Esophagus muscularis mucosa (tissue), 3 donors: Measurements from ENCODE around the gene PABPN1.

ENCODE experiments used
- POLR2A ChIP-seq: fragments of 450-650 bp; IDR thresholded peaks from one replicate; pipeline ENCODE4 v1.6.1; 2017; ENCODE audit warnings: antibody characterized with exemption, moderate library complexity, mild to moderate bottlenecking, low read depth
- POLR2AphosphoS5 ChIP-seq, 2 donors: sonication (generic); formaldehyde crosslinking; IDR thresholded peaks; one replicate each; pipeline ENCODE4 v1.6.1; 2017; ENCODE audit warnings: antibody characterized with exemption in 2 of 2
- TF ChIP-seq, protein P1 (sequence below), 3 experiments: fragments of 200-600 bp in 2 of 3; fragments of 450-650 bp in 1 of 3; sonication (generic) in 2 of 3; IDR thresholded peaks; one replicate each; pipeline ENCODE4 v1.5.1; 2017 to 2019; ENCODE audit warnings: antibody characterized with exemption in 3 of 3, mild to moderate bottlenecking in 2 of 3, moderate library complexity in 1 of 3

DNA sequence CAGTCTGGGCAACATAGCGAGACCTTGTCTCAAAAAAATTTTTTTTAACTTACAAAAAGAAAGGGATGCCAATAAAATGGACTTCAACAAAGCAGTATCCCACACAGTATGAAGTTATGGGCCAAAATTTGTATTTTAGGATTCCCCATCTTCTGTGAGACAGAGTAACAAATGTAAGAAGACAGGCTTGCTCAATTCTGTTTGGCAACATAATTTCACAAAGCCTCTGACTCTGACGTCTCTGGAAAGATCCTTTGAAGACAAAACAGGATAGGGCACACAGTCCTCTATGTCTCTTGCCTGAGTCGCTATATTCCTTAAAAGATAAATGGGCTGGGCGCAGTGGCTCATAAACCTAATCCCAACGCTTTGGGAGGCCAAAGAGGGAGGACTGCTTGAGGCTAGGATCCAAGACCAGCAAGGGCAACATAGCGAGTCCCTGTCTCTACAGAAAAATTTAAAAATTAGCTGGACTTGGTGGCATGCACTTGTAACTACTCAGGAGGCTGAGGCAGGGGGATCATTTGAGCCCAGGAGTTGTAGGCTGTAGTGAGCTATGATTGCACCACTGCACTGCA, 34.3 kb upstream of the PABPN1 start:
- TF ChIP-seq POLR2AphosphoS5 (IDR thresholded peaks at IDR 0.05) (no peak), POLR2A (no peak)
- TF ChIP-seq, protein P1, sequence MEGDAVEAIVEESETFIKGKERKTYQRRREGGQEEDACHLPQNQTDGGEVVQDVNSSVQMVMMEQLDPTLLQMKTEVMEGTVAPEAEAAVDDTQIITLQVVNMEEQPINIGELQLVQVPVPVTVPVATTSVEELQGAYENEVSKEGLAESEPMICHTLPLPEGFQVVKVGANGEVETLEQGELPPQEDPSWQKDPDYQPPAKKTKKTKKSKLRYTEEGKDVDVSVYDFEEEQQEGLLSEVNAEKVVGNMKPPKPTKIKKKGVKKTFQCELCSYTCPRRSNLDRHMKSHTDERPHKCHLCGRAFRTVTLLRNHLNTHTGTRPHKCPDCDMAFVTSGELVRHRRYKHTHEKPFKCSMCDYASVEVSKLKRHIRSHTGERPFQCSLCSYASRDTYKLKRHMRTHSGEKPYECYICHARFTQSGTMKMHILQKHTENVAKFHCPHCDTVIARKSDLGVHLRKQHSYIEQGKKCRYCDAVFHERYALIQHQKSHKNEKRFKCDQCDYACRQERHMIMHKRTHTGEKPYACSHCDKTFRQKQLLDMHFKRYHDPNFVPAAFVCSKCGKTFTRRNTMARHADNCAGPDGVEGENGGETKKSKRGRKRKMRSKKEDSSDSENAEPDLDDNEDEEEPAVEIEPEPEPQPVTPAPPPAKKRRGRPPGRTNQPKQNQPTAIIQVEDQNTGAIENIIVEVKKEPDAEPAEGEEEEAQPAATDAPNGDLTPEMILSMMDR (IDR thresholded peaks at IDR 0.05): no peak
